PC-9 (cell line): ENCODE measurements around the gene PLXND1. TPM values are rescaled to one million over a fixed set of nuclear protein-coding genes. Genes with fewer than 3 reads are reported as not detected.

Experiments
- BruUV-seq: library from RNA; stranded (reverse); fragments of 400-500 nt; replicated peaks from 2 replicates; lab custom pipeline; 2021; lab: Mats Ljungman, UMichigan
- CTCF ChIA-PET: fragments of 300-600 bp; sonication (Branson Sonifier 250); formaldehyde crosslinking; loops from one replicate; lab custom pipeline; 2022; ENCODE audit warnings: antibody characterized with exemption; lab: Charles Lee
- POLR2A ChIA-PET: fragments of 300-600 bp; sonication (Branson Sonifier 250); formaldehyde crosslinking; loops from one replicate; lab custom pipeline; 2022; ENCODE audit warnings: antibody characterized with exemption; ENCODE audit not compliant: unreplicated experiment; lab: Charles Lee
- DNase-seq, 2 experiments: peaks; one replicate each; pipeline versions ENCODE4 v3.0.0 to v3.0.0-alpha.2; 2015 to 2022; ENCODE audit warnings: mixed read lengths in 1 of 2
- H2AFZ ChIP-seq: fragments of 200-600 bp; sonication (generic); 2 replicates; pipeline ENCODE4 v1.8.1; 2017; ENCODE audit warnings: antibody characterized with exemption
- H3F3A ChIP-seq: fragments of 200-600 bp; sonication (generic); 2 replicates; pipeline ENCODE4 v1.8.1; 2017; ENCODE audit warnings: antibody characterized with exemption, mild to moderate bottlenecking, low read depth; ENCODE audit not compliant: insufficient read depth
- H3K27ac ChIP-seq: fragments of 200-600 bp; sonication (generic); 2 replicates; pipeline ENCODE4 v1.6.1; 2016; ENCODE audit warnings: mixed run types
- H3K27me3 ChIP-seq: fragments of 200-600 bp; sonication (generic); 2 replicates; pipeline ENCODE4 v1.6.1; 2016; ENCODE audit warnings: low read depth, mixed run types; ENCODE audit not compliant: insufficient read depth
- H3K36me3 ChIP-seq: fragments of 200-600 bp; sonication (generic); 2 replicates; pipeline ENCODE4 v1.6.1; 2016; ENCODE audit warnings: low read depth, mixed run types
- H3K4me1 ChIP-seq: fragments of 200-600 bp; sonication (generic); replicated peaks from 2 replicates; pipeline ENCODE4 v1.6.1; 2016; ENCODE audit warnings: mixed run types; ENCODE audit not compliant: insufficient read depth
- H3K4me2 ChIP-seq: fragments of 200-600 bp; sonication (generic); 2 replicates; pipeline ENCODE4 v1.6.1; 2017; ENCODE audit warnings: mixed run types
- H3K4me3 ChIP-seq: fragments of 200-600 bp; sonication (generic); 2 replicates; pipeline ENCODE4 v1.6.1; 2016; ENCODE audit warnings: mixed run types
- H3K79me2 ChIP-seq: fragments of 200-600 bp; sonication (generic); 2 replicates; pipeline ENCODE4 v1.6.1; 2017; ENCODE audit warnings: low read depth, mixed run types
- H3K9me2 ChIP-seq: fragments of 200-600 bp; sonication (generic); 2 replicates; pipeline ENCODE4 v1.8.1; 2017; ENCODE audit warnings: mild to moderate bottlenecking; ENCODE audit not compliant: insufficient read depth
- H3K9me3 ChIP-seq: fragments of 200-600 bp; sonication (generic); 2 replicates; pipeline ENCODE4 v1.8.1; 2016; ENCODE audit warnings: low read depth; ENCODE audit not compliant: insufficient read depth
- H4K20me1 ChIP-seq: fragments of 200-600 bp; sonication (generic); 2 replicates; pipeline ENCODE4 v1.8.1; 2017; ENCODE audit not compliant: insufficient read depth
- EZH2 ChIP-seq: fragments of 200-600 bp; sonication (generic); IDR thresholded peaks from 2 replicates; pipeline ENCODE4 v1.8.0; 2017; ENCODE audit warnings: antibody characterized with exemption, low read depth
- intact Hi-C: fragments of 100-400 bp; cut with micrococcal nuclease; formaldehyde crosslinking; loops from one replicate; pipeline ENCODE4 v1.10.0; 2022; ENCODE audit not compliant: unreplicated experiment
- total RNA-seq: library from RNA; stranded (reverse); gene quantifications from 2 replicates; pipeline ENCODE4 v1.2.3, GENCODE V29; 2021
- TF ChIP-seq, protein P1 (sequence below): fragments of 200-600 bp; sonication (generic); conservative IDR thresholded peaks from 2 replicates; pipeline ENCODE4 v1.6.1; 2017; ENCODE audit warnings: mixed run types, antibody characterized with exemption, mild to moderate bottlenecking, moderate library complexity

The PLXND1 gene
- total RNA-seq, 1 experiment from 2014 or later, result 44.4 TPM

- intact Hi-C loops, result no loop called here
- no peak for DNase-seq
- no peaks in the 10 kb centered on the region for H3K36me3 ChIP-seq
- no peaks in the 10 kb centered on the region for H3K9me2 ChIP-seq
- peak overlapping the region; percentile 87 for H3K4me2 ChIP-seq
- peaks cover 8% of the 10 kb centered on the region for H4K20me1 ChIP-seq
- no peak overlapping the region for H2AFZ ChIP-seq
- TF ChIP-seq, protein P1, sequence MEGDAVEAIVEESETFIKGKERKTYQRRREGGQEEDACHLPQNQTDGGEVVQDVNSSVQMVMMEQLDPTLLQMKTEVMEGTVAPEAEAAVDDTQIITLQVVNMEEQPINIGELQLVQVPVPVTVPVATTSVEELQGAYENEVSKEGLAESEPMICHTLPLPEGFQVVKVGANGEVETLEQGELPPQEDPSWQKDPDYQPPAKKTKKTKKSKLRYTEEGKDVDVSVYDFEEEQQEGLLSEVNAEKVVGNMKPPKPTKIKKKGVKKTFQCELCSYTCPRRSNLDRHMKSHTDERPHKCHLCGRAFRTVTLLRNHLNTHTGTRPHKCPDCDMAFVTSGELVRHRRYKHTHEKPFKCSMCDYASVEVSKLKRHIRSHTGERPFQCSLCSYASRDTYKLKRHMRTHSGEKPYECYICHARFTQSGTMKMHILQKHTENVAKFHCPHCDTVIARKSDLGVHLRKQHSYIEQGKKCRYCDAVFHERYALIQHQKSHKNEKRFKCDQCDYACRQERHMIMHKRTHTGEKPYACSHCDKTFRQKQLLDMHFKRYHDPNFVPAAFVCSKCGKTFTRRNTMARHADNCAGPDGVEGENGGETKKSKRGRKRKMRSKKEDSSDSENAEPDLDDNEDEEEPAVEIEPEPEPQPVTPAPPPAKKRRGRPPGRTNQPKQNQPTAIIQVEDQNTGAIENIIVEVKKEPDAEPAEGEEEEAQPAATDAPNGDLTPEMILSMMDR, result no peak
- TF ChIP-seq EZH2, result no peak
- peaks cover 39% of the 10 kb centered on the region for H3K79me2 ChIP-seq
- H3K9me3 ChIP-seq, result no peaks in the 10 kb centered on the region
- ChIA-PET POLR2A (no interaction called here), CTCF (interaction anchor here (0.6 kb wide), 1 partner anchor 46 kb away, joined by 5 read pairs; no protein-coding TSS in a partner anchor)
- H3K27me3 ChIP-seq, result peaks cover 9% of the 10 kb centered on the region; the same call in 1 of the 2 replicates
- no TSS peak for BruUV-seq
- peaks cover 4% of the 10 kb centered on the region; the same call in 1 of the 2 replicates for H3F3A ChIP-seq
- H3K27ac ChIP-seq, result no peak overlapping the region
- peaks cover 29% of the 10 kb centered on the region for H3K4me1 ChIP-seq
- H3K4me3 ChIP-seq, result no peak overlapping the region
Measured at GRCh38 chr3:129603561-129603942, 2.9 kb downstream of the PLXND1 start.

DNA sequence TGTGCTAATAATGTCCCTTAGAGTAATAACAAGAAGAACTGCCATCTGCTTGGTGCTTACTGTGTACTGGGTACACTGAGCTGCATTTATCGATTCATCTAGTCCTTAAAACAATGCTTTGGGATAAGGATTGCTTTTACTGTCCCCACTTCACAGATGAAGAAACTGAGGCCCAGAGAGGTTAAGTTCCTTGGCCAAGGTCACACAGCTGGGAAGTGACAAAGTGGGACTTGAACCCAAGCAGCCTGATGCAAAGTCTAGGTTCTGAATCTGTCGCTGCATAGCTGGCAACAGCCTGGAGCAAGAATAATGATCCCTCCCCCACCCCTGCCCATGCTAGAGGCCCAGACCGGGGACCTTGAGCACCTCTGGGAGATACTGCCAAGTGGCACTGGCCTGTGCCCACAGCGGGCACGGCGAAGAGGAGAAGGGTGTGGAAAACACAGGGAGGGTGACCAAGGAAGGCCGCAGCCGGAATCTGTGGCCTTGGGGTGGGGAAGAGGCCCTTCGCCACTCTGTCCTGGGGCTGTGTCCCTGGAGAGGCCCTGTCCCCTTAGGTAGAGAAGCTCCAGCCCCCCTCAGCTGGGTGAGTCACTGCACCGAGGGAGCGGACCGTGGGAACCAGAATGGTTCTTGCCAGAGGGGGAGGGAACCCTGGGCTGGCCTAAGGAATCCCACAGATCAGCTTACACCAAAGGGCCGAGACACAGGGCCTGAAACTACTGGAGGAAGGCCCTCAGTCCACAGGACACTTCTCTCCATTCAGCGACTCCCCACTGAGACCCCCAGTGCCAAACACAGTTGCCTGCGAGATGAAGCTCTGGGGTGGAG is 3.5 kb downstream of the PLXND1 start:
- DNase-seq, result peak; percentile 78 to 83
- Histone ChIP-seq H3K27ac (no peak overlapping the region), H3K4me3 (no peak overlapping the region), H3K79me2 (peaks cover 39% of the 10 kb centered on the region), H3K4me2 (peak overlapping the region; percentile 87), H2AFZ (no peak overlapping the region), H3K36me3 (no peaks in the 10 kb centered on the region), H3K9me2 (no peaks in the 10 kb centered on the region), H3K4me1 (peaks cover 29% of the 10 kb centered on the region), H4K20me1 (peaks cover 8% of the 10 kb centered on the region), H3K9me3 (no peaks in the 10 kb centered on the region), H3K27me3 (peaks cover 9% of the 10 kb centered on the region; the same call in 1 of the 2 replicates), H3F3A (peaks cover 4% of the 10 kb centered on the region; the same call in 1 of the 2 replicates)
- ChIA-PET POLR2A (interaction anchor here (0.6 kb wide), 1 partner anchor 24 kb away, joined by 4 read pairs; no protein-coding TSS in a partner anchor), CTCF (no interaction called here)
- no TSS peak for BruUV-seq
- intact Hi-C loops, result no loop called here
- no peak for TF ChIP-seq EZH2
- TF ChIP-seq, protein P1, result no peak

- H3K4me2 ChIP-seq, result no peak overlapping the region
- peaks cover 9% of the 10 kb centered on the region; the same call in 1 of the 2 replicates for H3K27me3 ChIP-seq
- H3K9me2 ChIP-seq, result no peaks in the 10 kb centered on the region
- H4K20me1 ChIP-seq, result peaks cover 8% of the 10 kb centered on the region
- ChIA-PET POLR2A (interaction anchor here (0.6 kb wide), 1 partner anchor 24 kb away, joined by 4 read pairs; no protein-coding TSS in a partner anchor), CTCF (no interaction called here)
- peaks cover 4% of the 10 kb centered on the region; the same call in 1 of the 2 replicates for H3F3A ChIP-seq
- H2AFZ ChIP-seq, result no peak overlapping the region
- no peak overlapping the region for H3K4me3 ChIP-seq
- intact Hi-C loops, result no loop called here
- peaks cover 39% of the 10 kb centered on the region for H3K79me2 ChIP-seq
- TF ChIP-seq, protein P1, result no peak
- no peak for TF ChIP-seq EZH2
- H3K4me1 ChIP-seq, result peaks cover 28% of the 10 kb centered on the region
- H3K36me3 ChIP-seq, result no peaks in the 10 kb centered on the region
- H3K27ac ChIP-seq, result no peak overlapping the region
- DNase-seq, result no peak
- no TSS peak for BruUV-seq
- H3K9me3 ChIP-seq, result no peaks in the 10 kb centered on the region
Measured at GRCh38 chr3:129602309-129602708, 4.2 kb downstream of the PLXND1 start.
